Measurements from ENCODE around the gene CD82.

The CD82 gene

DNA sequence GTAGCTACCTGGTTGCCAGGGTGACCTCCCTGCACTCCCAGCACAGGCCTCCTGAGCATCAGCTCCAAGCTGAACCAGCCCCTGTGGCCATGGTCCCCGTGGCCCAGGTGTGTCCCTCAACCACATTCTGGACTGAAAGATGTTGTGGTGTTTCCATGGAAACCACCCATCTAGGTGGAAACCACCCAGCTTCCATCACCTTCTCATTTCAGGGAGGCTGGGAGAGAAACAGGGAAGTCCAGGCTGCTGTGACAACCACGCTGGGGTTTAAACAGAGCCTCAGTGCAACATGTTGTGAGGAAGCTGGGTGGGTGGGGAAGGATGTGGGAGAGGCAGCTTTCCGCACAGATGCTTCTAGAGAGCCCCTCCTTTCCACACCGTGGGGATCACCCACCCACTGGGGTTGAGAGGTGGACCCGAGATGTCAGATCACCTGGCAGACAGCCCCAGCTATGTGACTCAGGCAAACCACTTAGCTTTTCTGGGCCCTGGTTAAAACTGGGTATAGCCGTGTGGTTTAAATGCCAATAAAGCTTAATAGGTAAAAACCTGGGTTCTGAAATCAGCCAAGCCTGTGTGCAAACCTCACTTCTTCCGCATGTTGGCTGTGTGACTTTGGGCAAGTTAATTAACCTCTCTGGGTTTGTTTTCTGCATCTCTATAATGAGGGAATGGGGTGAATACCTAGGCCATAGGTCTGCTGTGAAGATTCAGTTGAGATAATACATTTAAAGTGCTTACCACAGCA lies 46.4 kb downstream of the CD82 start:
- TF ChIP-seq, protein P1, sequence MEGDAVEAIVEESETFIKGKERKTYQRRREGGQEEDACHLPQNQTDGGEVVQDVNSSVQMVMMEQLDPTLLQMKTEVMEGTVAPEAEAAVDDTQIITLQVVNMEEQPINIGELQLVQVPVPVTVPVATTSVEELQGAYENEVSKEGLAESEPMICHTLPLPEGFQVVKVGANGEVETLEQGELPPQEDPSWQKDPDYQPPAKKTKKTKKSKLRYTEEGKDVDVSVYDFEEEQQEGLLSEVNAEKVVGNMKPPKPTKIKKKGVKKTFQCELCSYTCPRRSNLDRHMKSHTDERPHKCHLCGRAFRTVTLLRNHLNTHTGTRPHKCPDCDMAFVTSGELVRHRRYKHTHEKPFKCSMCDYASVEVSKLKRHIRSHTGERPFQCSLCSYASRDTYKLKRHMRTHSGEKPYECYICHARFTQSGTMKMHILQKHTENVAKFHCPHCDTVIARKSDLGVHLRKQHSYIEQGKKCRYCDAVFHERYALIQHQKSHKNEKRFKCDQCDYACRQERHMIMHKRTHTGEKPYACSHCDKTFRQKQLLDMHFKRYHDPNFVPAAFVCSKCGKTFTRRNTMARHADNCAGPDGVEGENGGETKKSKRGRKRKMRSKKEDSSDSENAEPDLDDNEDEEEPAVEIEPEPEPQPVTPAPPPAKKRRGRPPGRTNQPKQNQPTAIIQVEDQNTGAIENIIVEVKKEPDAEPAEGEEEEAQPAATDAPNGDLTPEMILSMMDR (IDR thresholded peaks at IDR 0.05; ENCODE audit: extremely low read depth, insufficient read depth, missing control alignments) = no peak
- peak; percentile 71 for DNase-seq (ENCODE audit: low spot score)
- in situ Hi-C loops (cut with MboI; ENCODE audit: low pct_unique_long_range_greater_than_20kb, low sequenced_read_pairs, unreplicated experiment) = no loop called here

DNA sequence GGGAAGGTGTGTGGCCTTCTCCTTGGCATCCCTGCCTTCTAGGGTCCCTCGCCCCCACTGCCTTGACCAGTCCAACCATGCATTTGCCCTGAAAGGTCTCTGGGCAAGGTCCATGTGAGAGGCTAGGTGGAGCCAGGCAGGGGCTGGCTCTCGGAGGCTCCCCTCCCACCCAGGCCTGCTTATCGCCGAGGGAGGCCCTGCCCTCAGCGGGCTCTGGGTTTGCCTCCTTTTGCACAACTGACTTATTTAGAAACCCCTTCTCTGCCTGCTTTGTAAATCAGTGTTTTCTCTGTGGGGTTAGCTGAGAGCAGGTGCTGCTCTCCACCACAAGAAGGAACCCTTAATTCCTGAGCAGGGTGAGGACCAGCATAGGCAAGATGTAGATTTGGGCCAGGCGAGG lies 47.7 kb downstream of the CD82 start:
- TF ChIP-seq, protein P1 (IDR thresholded peaks at IDR 0.05; ENCODE audit: extremely low read depth, insufficient read depth, missing control alignments) = no peak
- no peak for DNase-seq (ENCODE audit: low spot score)
- in situ Hi-C loops (cut with MboI; ENCODE audit: low pct_unique_long_range_greater_than_20kb, low sequenced_read_pairs, unreplicated experiment) = no loop called here

DNA sequence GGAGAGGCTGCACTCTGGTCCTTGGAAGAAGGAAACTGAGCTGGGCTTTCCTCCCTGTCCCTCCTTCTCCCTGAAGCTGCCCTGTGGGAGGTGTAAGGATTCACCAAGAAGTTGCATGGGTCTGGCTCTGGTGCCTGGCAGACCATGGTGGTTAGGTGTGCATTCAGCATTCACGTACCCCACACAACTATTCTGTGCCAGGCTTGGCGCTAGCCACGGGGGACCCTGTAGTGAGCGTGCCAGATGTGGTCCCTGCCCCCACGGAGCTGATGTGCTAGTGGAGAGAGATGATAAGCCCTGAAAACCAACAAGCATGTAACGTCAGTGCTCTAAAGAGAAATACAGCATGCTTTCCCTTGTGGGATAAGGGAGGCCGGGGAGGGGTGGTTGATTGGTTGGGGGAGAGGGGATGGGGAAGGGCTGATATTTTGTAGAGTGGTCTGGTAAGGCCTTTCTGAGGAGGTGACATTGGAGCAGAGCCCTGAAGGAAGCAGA lies 48.9 kb downstream of the CD82 start:
- TF ChIP-seq, protein P1 (IDR thresholded peaks at IDR 0.05; ENCODE audit: extremely low read depth, insufficient read depth, missing control alignments) = no peak
- no peak for DNase-seq (ENCODE audit: low spot score)
- in situ Hi-C loops (cut with MboI; ENCODE audit: low pct_unique_long_range_greater_than_20kb, low sequenced_read_pairs, unreplicated experiment) = no loop called here

DNA sequence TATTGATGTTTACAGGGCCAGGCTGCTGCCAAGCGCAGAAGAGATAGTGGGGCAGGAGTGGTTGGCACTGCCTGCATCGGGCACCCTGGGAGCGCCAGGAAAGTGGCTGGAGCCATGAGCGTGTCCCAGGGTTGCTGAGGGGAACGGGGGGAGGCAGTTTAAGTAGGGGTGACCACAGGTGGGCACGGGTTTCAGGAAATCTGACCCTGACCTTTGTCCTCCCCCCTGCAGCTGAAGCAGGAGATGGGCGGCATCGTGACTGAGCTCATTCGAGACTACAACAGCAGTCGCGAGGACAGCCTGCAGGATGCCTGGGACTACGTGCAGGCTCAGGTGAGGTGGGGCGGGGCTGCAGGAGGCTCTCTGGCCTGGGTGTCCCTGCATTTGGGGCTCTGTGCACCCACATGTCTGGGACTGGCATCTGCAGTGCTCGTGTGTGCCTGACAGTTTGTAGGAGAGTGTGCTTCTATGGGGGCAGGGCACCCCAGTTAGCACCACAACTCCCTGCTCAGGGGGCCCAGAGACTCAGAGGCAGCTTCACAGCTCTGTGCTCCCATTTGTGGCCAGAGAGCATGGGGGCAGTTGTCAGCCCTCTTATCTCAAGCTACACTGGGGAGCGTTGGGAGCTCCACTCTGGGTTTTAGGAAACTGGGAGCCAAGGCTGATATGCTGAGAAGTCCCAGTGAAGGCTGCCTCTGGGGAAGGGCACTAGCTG lies 49.7 kb downstream of the CD82 start:
- in situ Hi-C loops (cut with MboI; ENCODE audit: low pct_unique_long_range_greater_than_20kb, low sequenced_read_pairs, unreplicated experiment) = no loop called here
- TF ChIP-seq, protein P1 (IDR thresholded peaks at IDR 0.05; ENCODE audit: extremely low read depth, insufficient read depth, missing control alignments) = no peak
- no peak for DNase-seq (ENCODE audit: low spot score)

DNA sequence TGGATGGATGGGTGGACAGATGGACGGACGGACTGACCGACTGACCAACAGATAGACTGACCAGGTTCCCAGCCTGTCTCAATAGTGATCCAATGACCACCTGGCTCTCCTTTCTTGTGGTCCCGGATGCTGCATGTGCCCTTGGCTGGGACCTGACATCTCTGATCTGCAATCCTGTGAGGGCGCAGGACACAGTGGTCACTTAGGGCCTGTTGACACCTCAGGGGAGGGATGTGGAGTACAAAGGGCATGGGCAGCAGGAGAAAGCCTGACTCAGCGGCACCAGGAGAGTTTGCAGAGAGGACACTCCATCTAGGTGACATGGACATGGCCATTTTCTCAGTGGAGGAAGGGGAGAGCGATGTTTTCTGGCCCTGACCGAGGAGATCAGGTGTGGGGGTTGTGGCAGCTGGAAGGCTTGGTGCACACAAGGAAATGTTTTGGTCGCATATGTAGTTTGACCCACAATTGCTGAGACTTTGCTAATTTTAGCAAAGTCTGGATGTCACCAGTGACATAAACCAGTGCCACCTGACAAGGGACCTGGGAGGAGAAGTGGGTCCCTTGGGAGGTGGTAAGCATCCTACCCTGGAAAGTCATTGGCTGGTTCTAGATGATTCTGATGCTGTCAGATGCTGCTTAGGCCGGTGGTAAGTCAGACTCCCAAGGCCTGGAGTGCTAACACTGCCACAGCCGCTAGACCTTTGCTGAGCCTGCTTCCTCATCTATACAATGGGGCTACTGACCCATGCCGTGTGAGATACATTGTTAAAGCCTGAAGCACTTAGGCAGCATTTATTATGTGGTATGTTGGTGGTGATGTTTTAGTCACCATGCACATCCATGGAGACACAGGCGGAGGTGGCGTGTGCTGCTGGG lies 50.7 kb downstream of the CD82 start:
- DNase-seq (ENCODE audit: low spot score) = no peak
- in situ Hi-C loops (cut with MboI; ENCODE audit: low pct_unique_long_range_greater_than_20kb, low sequenced_read_pairs, unreplicated experiment) = no loop called here
- TF ChIP-seq, protein P1 (IDR thresholded peaks at IDR 0.05; ENCODE audit: extremely low read depth, insufficient read depth, missing control alignments) = no peak

All from GM13977 (cell line).